Stomach (tissue), 9 donors: Measurements from ENCODE around the gene EXT2. TPM values are rescaled to one million over a fixed set of nuclear protein-coding genes. Genes with fewer than 3 reads are reported as not detected.

Experiments used
- DNase-seq, 2 donors: peaks; one replicate each; pipeline versions ENCODE4 v3.0.0 to v3.0.0-alpha.2; 2013 to 2019
- H3K27ac ChIP-seq, 5 donors: fragments of 200-600 bp in 4 of 5; sonication (generic) in 4 of 5; one replicate each; pipeline ENCODE4 v1.5.1; 2013 to 2019; ENCODE audit warnings: mild to moderate bottlenecking in 1 of 5, moderate library complexity in 1 of 5
- H3K27me3 ChIP-seq, 3 donors: fragments of 200-600 bp; sonication (generic); one replicate each; pipeline ENCODE4 v1.5.1; 2017 to 2019; ENCODE audit warnings: mixed run types in 1 of 3
- H3K36me3 ChIP-seq, 4 donors: fragments of 200-600 bp; sonication (generic); 1 replicate in 3 of 4; 2 replicates in 1 of 4; pipeline ENCODE4 v1.5.1; 2016 to 2019
- H3K4me1 ChIP-seq, 4 donors: fragments of 200-600 bp; sonication (generic); one replicate each; pipeline ENCODE4 v1.5.1; 2016 to 2019
- H3K4me3 ChIP-seq, 4 donors: fragments of 200-600 bp; sonication (generic) in 3 of 4; one replicate each; pipeline ENCODE4 v1.5.1; 2016 to 2019; ENCODE audit warnings: mild to moderate bottlenecking in 1 of 4
- H3K9me3 ChIP-seq, 4 donors: fragments of 200-600 bp; sonication (generic); one replicate each; pipeline ENCODE4 v1.5.1; 2016 to 2019
- EP300 ChIP-seq: sonication (generic); formaldehyde crosslinking; IDR thresholded peaks from one replicate; pipeline ENCODE4 v1.6.1; 2017; ENCODE audit warnings: antibody characterized with exemption
- POLR2A ChIP-seq, 4 donors: fragments of 450-650 bp; IDR thresholded peaks; one replicate each; pipeline ENCODE4 v1.6.1; 2016; ENCODE audit warnings: antibody characterized with exemption in 4 of 4, control low read depth in 2 of 4, mild to moderate bottlenecking in 1 of 4, moderate library complexity in 1 of 4
- POLR2AphosphoS5 ChIP-seq, 3 donors: sonication (generic); formaldehyde crosslinking; IDR thresholded peaks; one replicate each; pipeline ENCODE4 v1.6.1; 2016; ENCODE audit warnings: antibody characterized with exemption in 3 of 3
- WGBS, 5 donors: extraction: QIAGEN DNeasy Blood & Tissue Kit in 3 of 5; methylation state at CpG; one replicate each; pipeline versions ENCODE4 v1.1.5 to v1.1.7; 2013 to 2018; 5-methylcytosine and 5-hydroxymethylcytosine counted together
- intact Hi-C: fragments of 100-400 bp; cut with DNase I; formaldehyde crosslinking; loops from one replicate; pipeline ENCODE4 v1.15.1; 2023; ENCODE audit warnings: low total_unique reads
- polyA plus RNA-seq, 3 donors: library from polyadenylated mRNA; stranded (reverse); fragments of 200-250 nt; gene quantifications; one replicate each; pipeline ENCODE4 v1.2.3, GENCODE V29; 2013
- total RNA-seq, 5 donors: library from RNA; depleted of rRNA; stranded (reverse); fragments of >200 nt; gene quantifications; one replicate each; pipeline versions ENCODE4 v1.1.0 to v1.2.3, GENCODE V29; 2014 to 2016
- TF ChIP-seq, protein P1 (sequence below), 7 experiments: fragments of 450-650 bp in 4 of 7; fragments of 200-600 bp in 3 of 7; sonication (generic) in 3 of 7; IDR thresholded peaks; one replicate each; pipeline ENCODE4 v1.5.1; 2016 to 2019; ENCODE audit warnings: antibody characterized with exemption in 7 of 7, control low read depth in 2 of 7, mild to moderate bottlenecking in 1 of 7
- donor health status: healthy with polysubstance abuse.
- donor health status: Bipolar disorder and iron deficiency.
- donor health status: healthy.

EXT2 gene
- total and polyA plus RNA-seq, 8 donors: 10.5 to 93.8 (median 16.0) TPM

DNA sequence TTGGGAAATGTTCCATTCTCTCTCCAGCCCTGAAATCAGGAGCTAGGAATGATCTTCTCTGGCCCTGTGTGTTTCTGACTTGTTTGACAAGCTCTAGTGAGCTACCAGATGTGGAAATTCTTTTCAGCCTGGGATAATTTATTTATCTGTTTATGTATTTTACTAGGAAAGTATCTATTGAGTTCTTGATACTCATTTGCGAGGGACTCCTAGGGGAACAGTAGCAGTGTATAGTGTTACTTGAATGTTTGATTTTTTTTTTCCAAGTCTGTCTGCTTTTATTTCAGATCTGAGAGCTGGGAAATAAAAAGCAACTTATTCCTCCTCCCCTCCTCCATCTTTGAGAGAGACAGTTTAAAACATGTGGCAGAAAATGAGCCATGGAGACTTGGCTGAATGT is 122.0 kb downstream of the EXT2 start:
- intact Hi-C loops: no loop called here
- Histone ChIP-seq H3K27ac (no peak overlapping the region), H3K36me3 (peaks cover 0 to 7% (median 2%) of the 10 kb centered on the region in 4 donors), H3K4me3 (no peak overlapping the region), H3K27me3 (no peaks in the 10 kb centered on the region), H3K4me1 (peaks cover 0 to 4% (median 0%) of the 10 kb centered on the region in 4 donors), H3K9me3 (no peaks in the 10 kb centered on the region)
- WGBS, 5 donors: 77 to 87% (median 81%) methylated on average over 1 of the region's 1 CpG
- DNase-seq: no peak
- no peak for TF ChIP-seq EP300
- TF ChIP-seq, protein P1, sequence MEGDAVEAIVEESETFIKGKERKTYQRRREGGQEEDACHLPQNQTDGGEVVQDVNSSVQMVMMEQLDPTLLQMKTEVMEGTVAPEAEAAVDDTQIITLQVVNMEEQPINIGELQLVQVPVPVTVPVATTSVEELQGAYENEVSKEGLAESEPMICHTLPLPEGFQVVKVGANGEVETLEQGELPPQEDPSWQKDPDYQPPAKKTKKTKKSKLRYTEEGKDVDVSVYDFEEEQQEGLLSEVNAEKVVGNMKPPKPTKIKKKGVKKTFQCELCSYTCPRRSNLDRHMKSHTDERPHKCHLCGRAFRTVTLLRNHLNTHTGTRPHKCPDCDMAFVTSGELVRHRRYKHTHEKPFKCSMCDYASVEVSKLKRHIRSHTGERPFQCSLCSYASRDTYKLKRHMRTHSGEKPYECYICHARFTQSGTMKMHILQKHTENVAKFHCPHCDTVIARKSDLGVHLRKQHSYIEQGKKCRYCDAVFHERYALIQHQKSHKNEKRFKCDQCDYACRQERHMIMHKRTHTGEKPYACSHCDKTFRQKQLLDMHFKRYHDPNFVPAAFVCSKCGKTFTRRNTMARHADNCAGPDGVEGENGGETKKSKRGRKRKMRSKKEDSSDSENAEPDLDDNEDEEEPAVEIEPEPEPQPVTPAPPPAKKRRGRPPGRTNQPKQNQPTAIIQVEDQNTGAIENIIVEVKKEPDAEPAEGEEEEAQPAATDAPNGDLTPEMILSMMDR (IDR thresholded peaks at IDR 0.05): no peak
- no peak for TF ChIP-seq POLR2A (IDR thresholded peaks at IDR 0.05)
- no peak for TF ChIP-seq POLR2AphosphoS5 (IDR thresholded peaks at IDR 0.05)

GRCh38 chr11:44219830-44220796 is 124.6 kb downstream of the EXT2 start:
- no peak overlapping the region for H3K27ac ChIP-seq
- intact Hi-C loops: no loop called here
- 73 to 88% (median 79%) methylated on average over 4 of the region's 4 CpGs for WGBS, 5 donors
- H3K27me3 ChIP-seq: no peaks in the 10 kb centered on the region
- TF ChIP-seq POLR2A (IDR thresholded peaks at IDR 0.05) (no peak), EP300 (no peak), POLR2AphosphoS5 (IDR thresholded peaks at IDR 0.05) (no peak)
- TF ChIP-seq, protein P1 (IDR thresholded peaks at IDR 0.05): no peak
- H3K4me3 ChIP-seq: no peak overlapping the region
- peaks cover 0 to 7% (median 0%) of the 10 kb centered on the region in 4 donors for H3K36me3 ChIP-seq
- H3K9me3 ChIP-seq: no peaks in the 10 kb centered on the region
- peaks cover 0 to 4% (median 0%) of the 10 kb centered on the region in 4 donors for H3K4me1 ChIP-seq
- DNase-seq: no peak

- H3K4me1 ChIP-seq: peaks cover 0 to 4% (median 0%) of the 10 kb centered on the region in 4 donors
- TF ChIP-seq POLR2AphosphoS5 (IDR thresholded peaks at IDR 0.05) (no peak), POLR2A (IDR thresholded peaks at IDR 0.05) (no peak), EP300 (no peak)
- TF ChIP-seq, protein P1 (IDR thresholded peaks at IDR 0.05): no peak
- no peak overlapping the region for H3K27ac ChIP-seq
- H3K27me3 ChIP-seq: no peaks in the 10 kb centered on the region
- DNase-seq: peak in 1 of 2 donors; percentile 38
- 76 to 87% (median 81%) methylated on average over 3 of the region's 3 CpGs for WGBS, 5 donors
- no peaks in the 10 kb centered on the region for H3K9me3 ChIP-seq
- H3K36me3 ChIP-seq: peaks cover 0 to 7% (median 0%) of the 10 kb centered on the region in 4 donors
- no peak overlapping the region for H3K4me3 ChIP-seq
- intact Hi-C loops: no loop called here
These were observed 126.0 kb downstream of the EXT2 start for GRCh38 chr11:44221456-44221855.

DNA sequence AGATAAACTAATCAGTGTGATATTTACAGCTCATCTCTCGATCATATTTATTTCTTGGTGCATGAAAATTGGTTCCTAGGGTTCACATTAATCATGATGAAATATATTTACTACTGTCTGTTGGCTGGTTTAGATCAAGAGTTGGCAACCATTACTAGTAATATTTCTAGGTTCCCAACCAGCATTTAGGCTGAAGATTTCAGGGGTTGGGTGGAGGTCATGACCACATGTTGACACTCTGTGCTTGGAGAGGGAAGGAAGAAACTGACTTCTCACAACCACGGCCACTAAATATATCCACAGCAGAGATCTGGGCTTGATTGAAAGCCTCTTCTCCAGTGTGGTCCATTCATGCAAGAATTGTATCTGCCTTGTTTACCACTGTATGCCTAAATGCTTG is 126.5 kb downstream of the EXT2 start:
- TF ChIP-seq EP300 (no peak), POLR2AphosphoS5 (IDR thresholded peaks at IDR 0.05) (no peak), POLR2A (IDR thresholded peaks at IDR 0.05) (no peak)
- TF ChIP-seq, protein P1 (IDR thresholded peaks at IDR 0.05): no peak
- Histone ChIP-seq H3K4me3 (no peak overlapping the region), H3K9me3 (no peaks in the 10 kb centered on the region), H3K27ac (no peak overlapping the region), H3K4me1 (peaks cover 0 to under 1% (median 0%) of the 10 kb centered on the region in 4 donors), H3K27me3 (no peaks in the 10 kb centered on the region), H3K36me3 (peaks cover 0 to 7% (median 0%) of the 10 kb centered on the region in 4 donors)
- WGBS, 5 donors: 74 to 90% (median 85%) methylated on average over 2 of the region's 2 CpGs
- intact Hi-C loops: no loop called here
- no peak for DNase-seq
